Ovary (tissue), 3 donors: ENCODE results near the gene GALNT10.

ENCODE experiments used
- POLR2A ChIP-seq: fragments of 450-650 bp; IDR thresholded peaks from one replicate; pipeline ENCODE4 v1.6.1; 2017; ENCODE audit warnings: antibody characterized with exemption, mild to moderate bottlenecking, moderate library complexity
- TF ChIP-seq, protein P1 (sequence below), 3 donors: fragments of 450-650 bp in 2 of 3; fragments of 200-600 bp in 1 of 3; IDR thresholded peaks; one replicate each; pipeline versions ENCODE4 v1.5.1 to v1.8.0; 2016 to 2022; ENCODE audit warnings: antibody characterized with exemption in 3 of 3, mild to moderate bottlenecking in 1 of 3
- donor health status: DM: no; HTN: no; CAD: no.

GRCh38 chr5:154333016-154333415 is 142.5 kb downstream of the GALNT10 start:
- no peak for TF ChIP-seq POLR2A
- TF ChIP-seq, protein P1, sequence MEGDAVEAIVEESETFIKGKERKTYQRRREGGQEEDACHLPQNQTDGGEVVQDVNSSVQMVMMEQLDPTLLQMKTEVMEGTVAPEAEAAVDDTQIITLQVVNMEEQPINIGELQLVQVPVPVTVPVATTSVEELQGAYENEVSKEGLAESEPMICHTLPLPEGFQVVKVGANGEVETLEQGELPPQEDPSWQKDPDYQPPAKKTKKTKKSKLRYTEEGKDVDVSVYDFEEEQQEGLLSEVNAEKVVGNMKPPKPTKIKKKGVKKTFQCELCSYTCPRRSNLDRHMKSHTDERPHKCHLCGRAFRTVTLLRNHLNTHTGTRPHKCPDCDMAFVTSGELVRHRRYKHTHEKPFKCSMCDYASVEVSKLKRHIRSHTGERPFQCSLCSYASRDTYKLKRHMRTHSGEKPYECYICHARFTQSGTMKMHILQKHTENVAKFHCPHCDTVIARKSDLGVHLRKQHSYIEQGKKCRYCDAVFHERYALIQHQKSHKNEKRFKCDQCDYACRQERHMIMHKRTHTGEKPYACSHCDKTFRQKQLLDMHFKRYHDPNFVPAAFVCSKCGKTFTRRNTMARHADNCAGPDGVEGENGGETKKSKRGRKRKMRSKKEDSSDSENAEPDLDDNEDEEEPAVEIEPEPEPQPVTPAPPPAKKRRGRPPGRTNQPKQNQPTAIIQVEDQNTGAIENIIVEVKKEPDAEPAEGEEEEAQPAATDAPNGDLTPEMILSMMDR (IDR thresholded peaks at IDR 0.05), result no peak
